Activated CD8-positive, alpha-beta T cell treated with anti-CD3 and anti-CD28 coated beads for 36 hours (primary cell): ENCODE data around the gene DDX56. TPM values are rescaled to one million over a fixed set of nuclear protein-coding genes. Genes with fewer than 3 reads are reported as not detected.
A peak's percentile ranks its signal among the peaks of the same experiment; 100 is the strongest.

Experiments
- ATAC-seq: fragments of 200-7000 bp; cut with Tn5 transposase; one replicate; pipeline ENCODE4 v1.10.0; 2021; ENCODE audit warnings: mild to moderate bottlenecking, moderate library complexity
- CTCF ChIA-PET: fragments of 350-600 bp; sonication (Branson Sonifier 250); formaldehyde crosslinking; loops from one replicate; lab custom pipeline; 2021; ENCODE audit warnings: antibody characterized with exemption; lab: Charles Lee
- POLR2A ChIA-PET: fragments of 350-600 bp; sonication (Branson Sonifier 250); formaldehyde crosslinking; loops from one replicate; lab custom pipeline; 2021; ENCODE audit warnings: antibody characterized with exemption; lab: Charles Lee
- DNase-seq: peaks from one replicate; pipeline ENCODE4 v3.0.0-alpha.2; 2020
- H3K27ac Mint-ChIP-seq: one replicate; pipeline ENCODE4 v1.8.0; 2021; ENCODE audit warnings: mild to moderate bottlenecking, mixed read lengths
- H3K27me3 Mint-ChIP-seq: one replicate; pipeline ENCODE4 v1.8.0; 2021; ENCODE audit warnings: mixed read lengths
- H3K36me3 Mint-ChIP-seq: one replicate; pipeline ENCODE4 v1.8.0; 2021; ENCODE audit warnings: low read depth, mixed read lengths
- H3K4me1 Mint-ChIP-seq: one replicate; pipeline ENCODE4 v1.8.0; 2021; ENCODE audit warnings: low read depth, mixed read lengths
- H3K4me3 Mint-ChIP-seq: one replicate; pipeline ENCODE4 v1.8.0; 2021; ENCODE audit warnings: mild to moderate bottlenecking, moderate library complexity, mixed read lengths
- H3K9me3 Mint-ChIP-seq: one replicate; pipeline ENCODE4 v1.8.0; 2021; ENCODE audit warnings: mixed read lengths
- CTCF ChIP-seq: fragments of 200-600 bp; IDR thresholded peaks from one replicate; pipeline ENCODE4 v1.8.0; 2022; ENCODE audit warnings: antibody characterized with exemption, mild to moderate bottlenecking
- intact Hi-C: fragments of 100-400 bp; cut with micrococcal nuclease; formaldehyde crosslinking; loops from one replicate; pipeline ENCODE4 v1.10.0; 2022
- total RNA-seq, 2 experiments: library from RNA; stranded (reverse); gene quantifications; one replicate each; pipeline ENCODE4 v1.2.3, GENCODE V29; 2021

The DDX56 gene
- 10 to 100 TPM; 92.3 to 98.3 TPM for total RNA-seq

- peaks cover 68% of the 10 kb centered on the region for H3K36me3 Mint-ChIP-seq
- intact Hi-C loops = no loop called here
- H3K4me3 Mint-ChIP-seq = peak within 1 kb of the TSS; percentile 99
- no peaks in the 10 kb centered on the region for H3K27me3 Mint-ChIP-seq
- TF ChIP-seq CTCF = no peak
- peaks cover 41% of the 10 kb centered on the region for H3K4me1 Mint-ChIP-seq
- CTCF ChIA-PET = interaction anchor here (0.6 to 4.0 kb wide), 6 partner anchors 9 to 330 kb away, joined by 3 to 32 read pairs (median 4); no protein-coding TSS in a partner anchor
- peak within 1 kb of the TSS; percentile 96 for H3K27ac Mint-ChIP-seq
- POLR2A ChIA-PET = interaction anchor here (0.8 to 5.1 kb wide), 13 partner anchors 8 to 407 kb away, joined by 3 to 32 read pairs (median 3); partner anchors contain the start of genes PURB, TMED4 and YKT6
- peak; percentile 96 for DNase-seq
- no peaks in the 10 kb centered on the region for H3K9me3 Mint-ChIP-seq
- peak; percentile 98 for ATAC-seq
Measured at GRCh38 chr7:44573464-44574286, at the start of gene DDX56. DDX56 (minus strand) TSS chr7:44573908; CDS start chr7:44573895, 13 bp downstream.

GRCh38 chr7:44622342-44623151 is 48.8 kb upstream of the DDX56 start:
- H3K4me1 Mint-ChIP-seq = peaks cover 79% of the 10 kb centered on the region
- ChIA-PET POLR2A (interaction anchor here (1.0 to 1.9 kb wide), 8 partner anchors 10 to 50 kb away, joined by 3 to 6 read pairs (median 5); partner anchors contain the start of gene OGDH), CTCF (interaction anchor here (1.0 kb wide), 2 partner anchors 16 kb away, joined by 3 read pairs; no protein-coding TSS in a partner anchor)
- H3K27me3 Mint-ChIP-seq = no peaks in the 10 kb centered on the region
- peak; percentile 73 for DNase-seq
- H3K4me3 Mint-ChIP-seq = peak overlapping the region; percentile 55
- no peak for TF ChIP-seq CTCF
- intact Hi-C loops = no loop called here
- peak; percentile 89 for ATAC-seq
- peaks cover 41% of the 10 kb centered on the region for H3K36me3 Mint-ChIP-seq
- peak overlapping the region; percentile 97 for H3K27ac Mint-ChIP-seq
- H3K9me3 Mint-ChIP-seq = no peaks in the 10 kb centered on the region

GRCh38 chr7:44621750-44622103 is 48.0 kb upstream of the DDX56 start:
- POLR2A ChIA-PET = interaction anchor here (1.0 to 1.9 kb wide), 5 partner anchors 9 to 49 kb away, joined by 3 to 6 read pairs (median 3); no protein-coding TSS in a partner anchor
- Mint-ChIP-seq H3K9me3 (no peaks in the 10 kb centered on the region), H3K27ac (peak overlapping the region; percentile 68), H3K36me3 (peaks cover 40% of the 10 kb centered on the region), H3K4me3 (no peak overlapping the region), H3K27me3 (no peaks in the 10 kb centered on the region), H3K4me1 (peaks cover 86% of the 10 kb centered on the region)
- intact Hi-C loops = no loop called here
- DNase-seq (no peak), ATAC-seq (no peak)
- CTCF ChIA-PET = interaction anchor here (1.1 to 1.6 kb wide), 3 partner anchors 9 to 514 kb away, joined by 3 to 6 read pairs (median 4); no protein-coding TSS in a partner anchor
- TF ChIP-seq CTCF = no peak

GRCh38 chr7:44621034-44621749 is 47.5 kb upstream of the DDX56 start:
- intact Hi-C loops = no loop called here
- ChIA-PET CTCF (interaction anchor here (0.9 to 1.6 kb wide), 5 partner anchors 9 to 515 kb away, joined by 3 to 6 read pairs (median 4); no protein-coding TSS in a partner anchor), POLR2A (interaction anchor here (0.8 to 1.9 kb wide), 7 partner anchors 9 to 177 kb away, joined by 3 to 7 read pairs (median 4); partner anchors contain the start of gene OGDH)
- H3K4me3 Mint-ChIP-seq = no peak overlapping the region
- peaks cover 34% of the 10 kb centered on the region for H3K36me3 Mint-ChIP-seq
- no peaks in the 10 kb centered on the region for H3K27me3 Mint-ChIP-seq
- peaks cover 84% of the 10 kb centered on the region for H3K4me1 Mint-ChIP-seq
- peak overlapping the region; percentile 68 for H3K27ac Mint-ChIP-seq
- ATAC-seq = no peak
- no peaks in the 10 kb centered on the region for H3K9me3 Mint-ChIP-seq
- no peak for TF ChIP-seq CTCF
- DNase-seq = no peak
